RKO (cell line): ENCODE results near the gene LTBP2.
"Not testable (repeated sequence)": the region's sequence is repeated elsewhere in the genome, so short reads cannot be mapped to it uniquely, and the experiment has no call there.

Experiments used
- DNase-seq: peaks from one replicate; pipeline ENCODE4 v3.0.0-alpha.2; 2016; ENCODE audit warnings: low spot score

The LTBP2 gene

DNA sequence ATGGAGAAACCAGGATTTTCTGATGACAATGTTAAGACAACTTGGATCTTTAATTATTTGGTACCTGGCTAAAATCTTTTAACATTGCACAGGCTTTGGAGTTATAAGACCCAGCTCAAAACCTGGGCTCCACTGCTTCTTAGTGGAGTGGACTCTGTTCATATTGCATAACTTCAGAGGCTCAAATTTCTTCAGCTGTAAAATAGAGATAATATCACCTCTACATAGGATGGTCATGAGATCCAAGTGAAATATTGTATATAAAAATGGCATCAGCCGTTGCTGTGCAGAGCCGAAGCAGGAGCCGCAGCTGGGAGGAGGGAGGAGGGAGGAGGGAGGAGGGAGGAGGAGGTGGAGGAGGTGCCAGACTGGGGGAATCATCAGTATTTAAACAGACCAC, 129.5 kb downstream of the LTBP2 start:
- DNase-seq = no peak

GRCh38 chr14:74480046-74480445, 132.0 kb downstream of the LTBP2 start:
- no peak for DNase-seq

- peak; percentile 41 for DNase-seq
These were observed 132.9 kb downstream of the LTBP2 start for GRCh38 chr14:74478996-74479635.

DNA sequence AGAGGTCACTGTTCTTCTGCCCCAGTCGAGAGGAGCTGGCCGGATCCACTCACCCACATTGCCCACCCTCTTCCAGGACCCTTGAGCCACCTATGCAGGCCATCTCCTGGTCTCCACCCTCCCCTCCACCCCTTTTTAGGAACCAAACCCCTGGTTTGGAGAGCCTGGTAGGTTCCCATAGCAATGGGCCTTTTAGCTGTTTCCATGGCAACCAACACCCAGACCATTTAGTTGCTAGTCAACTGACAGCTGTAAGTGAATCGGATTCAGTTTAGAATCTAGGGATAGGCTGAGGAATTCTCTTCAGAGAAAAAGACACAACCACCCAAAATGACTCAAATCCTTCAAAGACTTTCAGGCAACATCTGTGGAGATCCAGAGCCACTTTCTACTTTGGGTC, 135.4 kb downstream of the LTBP2 start:
- DNase-seq = no peak

GRCh38 chr14:74476107-74476506, 135.9 kb downstream of the LTBP2 start:
- no peak for DNase-seq

- peak; percentile 67 for DNase-seq
These were observed 136.4 kb downstream of the LTBP2 start for GRCh38 chr14:74475678-74476077.

DNA sequence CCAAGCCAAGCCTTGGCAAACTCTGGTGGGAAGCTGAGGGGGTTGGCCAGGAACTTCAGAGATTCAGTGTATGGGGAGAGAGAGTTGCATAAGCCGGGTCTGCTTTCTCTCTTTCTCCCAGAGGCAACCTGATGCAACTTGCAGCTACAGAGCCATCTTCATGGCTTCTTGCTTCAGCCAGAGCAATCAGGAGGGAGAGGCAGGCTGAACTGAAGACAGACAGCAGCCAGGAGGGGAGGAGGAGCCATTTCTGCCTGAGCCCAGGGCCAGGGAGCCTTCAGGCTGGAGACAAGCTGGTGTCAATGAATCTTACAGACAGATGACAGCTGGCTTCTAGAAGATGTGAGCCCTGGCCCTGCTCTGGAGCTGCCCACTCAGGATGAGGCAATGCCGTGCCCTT, 137.7 kb downstream of the LTBP2 start:
- DNase-seq = no peak

DNA sequence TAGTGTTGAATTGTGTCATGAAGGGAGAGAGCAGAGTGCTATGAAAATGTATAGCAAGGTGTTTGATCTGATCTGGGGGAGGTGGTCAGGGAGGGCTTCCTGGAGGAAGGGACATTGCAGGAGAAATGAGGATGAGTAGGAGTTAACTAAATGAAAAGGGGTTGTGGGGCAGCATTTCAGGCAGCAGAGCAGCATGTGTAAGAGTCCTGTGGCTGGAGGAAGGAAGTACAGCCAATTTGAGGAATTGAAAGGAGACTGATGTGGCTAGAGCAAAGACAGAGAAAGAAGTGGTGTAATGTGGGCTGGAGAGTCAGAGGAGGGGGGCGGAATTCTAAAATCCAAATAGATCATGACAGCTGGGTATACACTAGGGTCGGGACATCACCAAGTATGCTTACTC, 139.4 kb downstream of the LTBP2 start:
- DNase-seq = no peak

DNA sequence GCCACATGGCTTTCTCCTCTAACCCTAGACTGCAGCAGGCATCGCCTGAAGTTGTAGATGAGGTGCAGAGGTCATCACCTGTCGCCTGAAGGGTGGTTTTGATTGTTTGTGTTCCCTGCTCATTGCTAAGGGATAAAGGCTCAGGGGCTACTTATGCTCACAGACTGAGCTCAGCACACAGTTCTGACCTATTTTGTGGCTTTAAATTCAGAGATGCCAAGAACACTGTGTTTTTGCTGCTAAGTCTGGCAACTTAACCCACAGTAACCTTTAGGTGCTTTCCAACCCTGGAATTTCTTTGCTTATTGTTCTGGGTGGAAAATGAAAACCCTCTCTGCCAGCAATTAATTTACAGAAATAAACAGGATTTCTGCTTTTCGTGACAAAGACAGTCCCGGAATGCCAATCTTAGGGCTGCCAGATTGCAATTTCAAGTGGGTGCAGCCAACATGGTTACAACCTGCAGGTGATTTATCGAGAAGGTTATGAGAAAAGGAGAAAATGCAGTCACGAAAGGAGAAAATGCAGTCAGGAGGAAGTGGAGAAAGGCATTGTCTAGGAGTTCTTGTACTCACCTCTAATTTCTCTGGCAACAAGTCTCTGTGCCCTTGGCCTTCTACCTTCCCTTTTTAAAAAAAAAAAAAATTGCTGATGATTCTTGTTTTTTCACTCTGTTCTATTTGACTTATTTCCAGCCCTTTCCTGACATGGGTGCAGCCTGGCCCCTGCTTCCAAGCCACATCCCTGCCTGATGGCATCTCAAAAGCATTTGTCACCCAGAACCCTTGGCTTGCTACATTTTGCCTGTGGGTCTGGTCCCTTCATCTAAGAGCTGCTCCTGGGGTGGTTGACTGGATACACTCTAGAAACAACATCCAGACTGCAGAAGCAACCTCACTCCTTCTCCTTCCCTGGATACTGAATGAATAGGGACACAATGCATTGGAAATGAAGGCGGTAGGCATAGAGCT, 142.2 kb downstream of the LTBP2 start:
- DNase-seq = no peak

DNA sequence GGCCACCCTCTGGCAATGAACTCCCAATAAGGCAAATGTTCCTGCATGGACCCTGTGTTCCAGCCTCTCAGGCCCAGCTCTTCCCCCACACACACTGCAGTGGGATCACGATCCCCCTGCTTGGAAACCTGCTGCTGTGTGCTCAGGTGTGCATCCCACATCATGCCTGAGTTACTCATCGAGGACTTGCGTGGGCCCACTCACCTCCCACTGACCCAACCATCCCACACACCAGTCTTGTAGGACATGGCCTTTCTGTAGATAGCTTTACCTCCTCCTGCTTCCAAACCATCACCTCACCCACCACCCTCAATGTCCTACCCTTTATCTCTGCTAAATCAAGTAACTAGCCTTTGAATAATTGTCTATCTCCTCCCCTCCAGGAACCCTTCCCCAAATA, 143.5 kb downstream of the LTBP2 start:
- no peak for DNase-seq

DNA sequence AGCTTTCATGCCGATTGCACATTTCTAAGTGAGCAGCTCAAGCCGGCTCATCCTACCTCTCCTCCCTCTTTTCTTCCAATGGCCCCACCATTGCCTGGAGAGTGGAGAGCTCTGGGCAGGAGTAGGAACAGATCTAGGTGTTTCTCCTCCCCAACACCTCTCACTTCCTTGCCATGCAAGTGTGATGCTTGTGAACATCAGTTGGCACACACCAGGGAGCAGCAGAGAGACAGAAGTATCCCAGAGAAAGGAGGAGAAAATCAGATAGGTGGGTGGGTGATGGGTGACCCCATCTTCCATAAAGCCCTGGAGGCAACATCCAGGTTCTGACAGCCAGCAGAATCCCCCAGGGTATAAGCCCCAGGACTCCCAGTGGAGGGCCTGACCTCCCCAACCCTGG, 146.7 kb downstream of the LTBP2 start:
- no peak for DNase-seq

DNA sequence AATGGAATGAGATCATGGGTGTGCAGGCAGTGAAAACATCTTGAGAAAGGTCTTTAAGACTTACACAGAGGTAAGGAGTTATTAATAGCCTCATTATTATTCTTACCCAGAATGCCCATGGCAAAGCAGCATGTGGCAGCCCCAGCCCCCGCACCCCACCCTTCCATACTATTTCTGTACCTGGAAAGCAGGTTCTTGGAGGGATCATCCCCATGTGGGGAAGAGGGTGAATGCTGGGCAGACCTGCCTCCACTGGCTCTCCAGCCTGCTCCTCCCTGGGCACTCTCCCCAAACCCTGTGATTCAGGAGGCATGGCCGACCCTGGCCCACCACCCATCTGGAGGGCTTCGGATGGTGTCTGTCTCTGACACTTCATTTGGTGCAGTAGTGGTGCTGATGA, 147.3 kb downstream of the LTBP2 start:
- DNase-seq = no peak

- DNase-seq = no peak
These were observed 148.3 kb downstream of the LTBP2 start for GRCh38 chr14:74463697-74464096.

GRCh38 chr14:74462993-74463392, 149.0 kb downstream of the LTBP2 start:
- no peak for DNase-seq

GRCh38 chr14:74459976-74460375, 152.1 kb downstream of the LTBP2 start:
- DNase-seq = no peak

GRCh38 chr14:74459289-74459946, 152.6 kb downstream of the LTBP2 start:
- peak; percentile 81 for DNase-seq

DNA sequence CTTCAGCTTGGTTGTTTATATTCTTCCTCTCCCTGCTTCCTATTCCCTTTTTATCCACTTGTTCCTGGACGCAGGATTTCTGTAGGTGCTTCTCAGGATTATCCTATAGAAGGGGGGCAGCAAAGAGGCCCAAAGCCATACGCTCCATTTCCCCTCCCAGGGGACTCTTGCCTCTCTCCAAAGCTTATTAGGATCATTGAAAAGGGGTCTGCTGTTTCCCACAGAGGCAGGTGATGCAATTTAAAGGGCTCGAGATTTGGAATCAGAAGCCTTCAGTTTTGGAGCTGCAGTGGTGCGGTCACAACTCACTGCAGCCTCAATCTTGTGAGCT, 154.5 kb downstream of the LTBP2 start:
- DNase-seq = no peak

GRCh38 chr14:74456684-74457564, 155.1 kb downstream of the LTBP2 start:
- DNase-seq = no peak

GRCh38 chr14:74454397-74454796, 157.6 kb downstream of the LTBP2 start:
- not testable (repeated sequence) for DNase-seq
